Mesenteric fat pad (tissue), 1 donor: ENCODE measurements around the gene GPC6. TPM values are rescaled to one million over a fixed set of nuclear protein-coding genes. Genes with fewer than 3 reads are reported as not detected.

ENCODE experiments used
- DNase-seq: peaks from one replicate; pipeline ENCODE4 v3.0.0-alpha.2; 2020; ENCODE audit warnings: low spot score
- total RNA-seq: library from RNA; stranded (reverse); fragmentation: NEBNext Ultra II Directional; extraction: Animal tissue kit (Norgen Biotek cat#: 25700); gene quantifications from one replicate; pipeline ENCODE4 v1.2.1, GENCODE V29; 2021
- donor health status: DM: yes; HTN: yes; CAD: no.

Gene GPC6
- total RNA-seq, 1 donor from 2014 or later = 23.1 TPM

GRCh38 chr13:94140027-94140426 is 913.4 kb downstream of the GPC6 start:
- no peak for DNase-seq

- DNase-seq = no peak
Measured at GRCh38 chr13:94140511-94140910, 913.9 kb downstream of the GPC6 start.

GRCh38 chr13:94143624-94144350 is 917.2 kb downstream of the GPC6 start:
- DNase-seq = no peak

GRCh38 chr13:94145966-94146365 is 919.4 kb downstream of the GPC6 start:
- DNase-seq = no peak

- no peak for DNase-seq
Measured at GRCh38 chr13:94153586-94153985, 927.0 kb downstream of the GPC6 start.

GRCh38 chr13:94154367-94154766 is 927.8 kb downstream of the GPC6 start:
- no peak for DNase-seq

- DNase-seq = no peak
Measured at GRCh38 chr13:94157705-94158218, 931.2 kb downstream of the GPC6 start.

GRCh38 chr13:94160875-94161274 is 934.3 kb downstream of the GPC6 start:
- DNase-seq = no peak

GRCh38 chr13:94162289-94162688 is 935.7 kb downstream of the GPC6 start:
- DNase-seq = no peak

- no peak for DNase-seq
Measured at GRCh38 chr13:94163535-94163934, 936.9 kb downstream of the GPC6 start.

- DNase-seq = no peak
Measured at GRCh38 chr13:94168783-94169453, 942.3 kb downstream of the GPC6 start.

GRCh38 chr13:94169454-94170144 is 943.0 kb downstream of the GPC6 start:
- DNase-seq = no peak

GRCh38 chr13:94170145-94170571 is 943.6 kb downstream of the GPC6 start:
- DNase-seq = no peak

- DNase-seq = no peak
Measured at GRCh38 chr13:94172416-94172815, 945.8 kb downstream of the GPC6 start.

- DNase-seq = no peak
Measured at GRCh38 chr13:94173312-94173854, 946.8 kb downstream of the GPC6 start.

- DNase-seq = no peak
Measured at GRCh38 chr13:94174009-94174408, 947.4 kb downstream of the GPC6 start.

- no peak for DNase-seq
Measured at GRCh38 chr13:94175076-94175475, 948.5 kb downstream of the GPC6 start.

GRCh38 chr13:94176561-94176960 is 950.0 kb downstream of the GPC6 start:
- no peak for DNase-seq

- no peak for DNase-seq
Measured at GRCh38 chr13:94177041-94177440, 950.4 kb downstream of the GPC6 start.

- DNase-seq = no peak
Measured at GRCh38 chr13:94178625-94179244, 952.1 kb downstream of the GPC6 start.

- no peak for DNase-seq
Measured at GRCh38 chr13:94181461-94182107, 955.0 kb downstream of the GPC6 start.
